GM23338 (cell line): ENCODE data around the gene DNAH17.

ENCODE experiments used
- CREB1 ChIP-seq: fragments of 250-450 bp; sonication (Bioruptor Pico); IDR thresholded peaks from 2 replicates; pipeline ENCODE4 v1.5.0; 2020; ENCODE audit warnings: low read depth, mild to moderate bottlenecking, moderate library complexity
- ETS1 ChIP-seq: IDR thresholded peaks from 2 replicates; pipeline ENCODE4 v1.6.1; 2016; ENCODE audit warnings: antibody characterized with exemption
- EZH2 ChIP-seq: fragments of 200-600 bp; sonication (generic); IDR thresholded peaks from one replicate; pipeline ENCODE4 v1.8.0; 2017; ENCODE audit warnings: antibody characterized with exemption, mild to moderate bottlenecking, low read depth; ENCODE audit not compliant: unreplicated experiment
- EZH2phosphoT487 ChIP-seq: fragments of 200-600 bp; sonication (generic); IDR thresholded peaks from one replicate; pipeline ENCODE4 v1.8.1; 2018; ENCODE audit warnings: antibody characterized with exemption; ENCODE audit not compliant: unreplicated experiment
- REST ChIP-seq: IDR thresholded peaks from one replicate; pipeline ENCODE4 v1.6.1; 2018; ENCODE audit warnings: antibody characterized with exemption; ENCODE audit not compliant: unreplicated experiment
- ZNF462 ChIP-seq: fragments of 250-450 bp; sonication (Bioruptor Pico); IDR thresholded peaks from 2 replicates; pipeline ENCODE4 v1.5.0; 2020; ENCODE audit warnings: mild to moderate bottlenecking, moderate library complexity
- TF ChIP-seq, protein P1 (sequence below), 2 experiments: fragments of 200-600 bp in 1 of 2; sonication (generic) in 1 of 2; conservative IDR thresholded peaks; 2 replicates each; pipeline versions ENCODE4 v1.5.1 to v1.6.1; 2016 to 2017; ENCODE audit warnings: antibody characterized with exemption in 2 of 2, low read depth in 2 of 2, mild to moderate bottlenecking in 2 of 2, moderate library complexity in 1 of 2

DNA sequence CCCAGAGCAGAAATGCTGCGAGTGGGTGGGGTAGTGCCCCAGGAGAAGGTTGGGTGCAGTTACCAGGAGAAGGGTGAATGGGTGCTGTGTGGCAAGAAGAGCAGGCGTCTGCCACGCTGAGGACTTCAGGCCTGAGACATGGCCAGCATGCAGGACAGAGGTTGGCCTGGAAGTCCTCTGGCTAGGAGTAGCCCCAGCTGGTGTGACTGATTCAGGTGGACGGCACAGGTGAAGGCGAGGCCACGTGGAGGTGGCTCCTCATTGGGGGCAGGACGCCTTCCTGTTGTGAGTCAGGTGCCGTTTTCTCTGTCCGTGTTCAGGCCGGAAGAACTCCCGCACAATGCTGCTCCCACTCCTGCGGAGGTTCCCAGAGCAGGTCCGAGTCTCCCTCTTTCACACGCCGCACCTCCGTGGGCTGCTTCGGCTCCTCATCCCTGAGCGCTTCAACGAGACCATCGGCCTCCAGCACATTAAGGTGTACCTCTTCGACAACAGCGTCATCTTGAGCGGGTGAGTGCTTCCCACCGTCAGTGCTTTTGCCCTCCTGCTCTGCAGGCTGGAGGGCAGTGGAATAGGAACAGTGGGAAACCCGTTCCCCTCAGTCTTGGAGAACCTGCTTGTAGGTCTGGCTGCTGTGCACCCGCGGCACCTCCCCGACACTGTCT lies 178.0 kb downstream of the DNAH17 start:
- no peak for TF ChIP-seq ZNF462
- TF ChIP-seq, protein P1, sequence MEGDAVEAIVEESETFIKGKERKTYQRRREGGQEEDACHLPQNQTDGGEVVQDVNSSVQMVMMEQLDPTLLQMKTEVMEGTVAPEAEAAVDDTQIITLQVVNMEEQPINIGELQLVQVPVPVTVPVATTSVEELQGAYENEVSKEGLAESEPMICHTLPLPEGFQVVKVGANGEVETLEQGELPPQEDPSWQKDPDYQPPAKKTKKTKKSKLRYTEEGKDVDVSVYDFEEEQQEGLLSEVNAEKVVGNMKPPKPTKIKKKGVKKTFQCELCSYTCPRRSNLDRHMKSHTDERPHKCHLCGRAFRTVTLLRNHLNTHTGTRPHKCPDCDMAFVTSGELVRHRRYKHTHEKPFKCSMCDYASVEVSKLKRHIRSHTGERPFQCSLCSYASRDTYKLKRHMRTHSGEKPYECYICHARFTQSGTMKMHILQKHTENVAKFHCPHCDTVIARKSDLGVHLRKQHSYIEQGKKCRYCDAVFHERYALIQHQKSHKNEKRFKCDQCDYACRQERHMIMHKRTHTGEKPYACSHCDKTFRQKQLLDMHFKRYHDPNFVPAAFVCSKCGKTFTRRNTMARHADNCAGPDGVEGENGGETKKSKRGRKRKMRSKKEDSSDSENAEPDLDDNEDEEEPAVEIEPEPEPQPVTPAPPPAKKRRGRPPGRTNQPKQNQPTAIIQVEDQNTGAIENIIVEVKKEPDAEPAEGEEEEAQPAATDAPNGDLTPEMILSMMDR (conservative IDR thresholded peaks at IDR 0.05; ENCODE audit: low read depth in 2 of 2), result no peak
- no peak for TF ChIP-seq REST
- no peak for TF ChIP-seq EZH2phosphoT487
- no peak for TF ChIP-seq CREB1 (CRISPR knock-in tag)
- no peak for TF ChIP-seq ETS1
- TF ChIP-seq EZH2, result no peak
